K562 (cell line): ENCODE results near the gene AGPAT4. TPM values are rescaled to one million over a fixed set of nuclear protein-coding genes. Genes with fewer than 3 reads are reported as not detected.

Experiments used
- ATAC-seq: fragments of 200-7000 bp; cut with Tn5 transposase; 3 replicates; pipeline ENCODE4 v1.9.1; 2020; ENCODE audit warnings: moderate library complexity
- BruUV-seq: library from RNA; stranded (reverse); fragments of 400-500 nt; replicated peaks from 2 replicates; lab custom pipeline; 2021; lab: Mats Ljungman, UMichigan
- CTCF ChIA-PET: fragments of 300-600 bp; formaldehyde crosslinking; extraction: SDS; loops from one replicate; lab custom pipeline; 2021; ENCODE audit warnings: low intra/inter-chr PET ratio; lab: Yijun Ruan, JAX
- POLR2A ChIA-PET: fragments of 300-600, 350-650 bp; sonication (Branson Sonifier 250); formaldehyde crosslinking; extraction: SDS; loops from one replicate; lab custom pipeline; 2021; ENCODE audit warnings: antibody characterized with exemption, inconsistent platforms; lab: Yijun Ruan, JAX
- DNase-seq, 4 experiments: peaks; one replicate each; pipeline versions ENCODE4 v3.0.0 to v3.0.0-alpha.2; 2011 to 2018; ENCODE audit warnings: low spot score in 3 of 4, mixed read lengths in 3 of 4; ENCODE audit errors: extremely low read depth in 1 of 4
- FAIRE-seq: peaks from 2 replicates; lab custom pipeline; 2011; peaks lifted over from hg19 to GRCh38; lab: Jason Lieb, UNC
- H2AFZ ChIP-seq: 2 replicates; pipeline ENCODE4 v1.6.0; 2011; ENCODE audit warnings: low read depth, low read length, control low read depth, inconsistent platforms
- H3K27ac ChIP-seq: fragments of 200-600 bp; 3 replicates; pipeline ENCODE4 v1.8.0; 2011; ENCODE audit warnings: low read depth, mild to moderate bottlenecking, control low read depth, inconsistent platforms, low read length, moderate library complexity, mixed read lengths; ENCODE audit errors: extremely low read depth
- H3K27me3 ChIP-seq, 2 experiments: fragments of 300-600 bp in 1 of 2; 2 replicates in 1 of 2; 3 replicates in 1 of 2; pipeline versions ENCODE4 v1.6.0 to v1.8.0; 2011; ENCODE audit warnings: inconsistent platforms in 2 of 2, low read length in 2 of 2, mild to moderate bottlenecking in 1 of 2, mixed read lengths in 1 of 2, moderate library complexity in 1 of 2; ENCODE audit not compliant: control insufficient read depth in 2 of 2, insufficient read depth in 2 of 2
- H3K36me3 ChIP-seq: fragments of 300-600 bp; 3 replicates; pipeline ENCODE4 v1.8.0; 2011; ENCODE audit warnings: mild to moderate bottlenecking, low read length, inconsistent platforms; ENCODE audit not compliant: control insufficient read depth, insufficient read depth
- H3K4me1 ChIP-seq, 2 experiments: fragments of 200-600 bp in 1 of 2; replicated peaks in 1 of 2; 2 replicates in 1 of 2; 3 replicates in 1 of 2; pipeline versions ENCODE4 v1.5.1 to v1.8.0; 2011; ENCODE audit warnings: inconsistent platforms in 2 of 2, low read length in 2 of 2, mild to moderate bottlenecking in 1 of 2, mixed read lengths in 1 of 2, moderate library complexity in 1 of 2; ENCODE audit not compliant: control insufficient read depth in 2 of 2, insufficient read depth in 2 of 2
- H3K4me2 ChIP-seq: 2 replicates; pipeline ENCODE4 v1.6.1; 2011; ENCODE audit warnings: low read length, control low read depth, inconsistent platforms, mixed read lengths; ENCODE audit not compliant: insufficient read depth
- H3K4me3 ChIP-seq: fragments of 200-600 bp; sonication (generic), shearing (Covaris generic); 2 replicates; pipeline ENCODE4 v1.5.1; 2016; ENCODE audit warnings: control low read depth, inconsistent platforms
- H3K79me2 ChIP-seq: fragments of 200-600 bp; 3 replicates; pipeline ENCODE4 v1.8.0; 2011; ENCODE audit warnings: low read length, inconsistent platforms; ENCODE audit not compliant: control insufficient read depth, insufficient read depth
- H3K9ac ChIP-seq, 2 experiments: 2 replicates each; pipeline versions ENCODE4 v1.6.0 to v1.6.1; 2011; ENCODE audit warnings: low read depth in 2 of 2, low read length in 2 of 2, control low read depth in 1 of 2, inconsistent platforms in 1 of 2, mild to moderate bottlenecking in 1 of 2, mixed read lengths in 1 of 2; ENCODE audit not compliant: insufficient read depth in 1 of 2
- H3K9me1 ChIP-seq: one replicate; pipeline ENCODE4 v1.6.0; 2011; ENCODE audit warnings: inconsistent platforms, mild to moderate bottlenecking, low read length, moderate library complexity; ENCODE audit not compliant: control insufficient read depth, insufficient read depth
- H3K9me3 ChIP-seq: replicated peaks from 2 replicates; pipeline ENCODE4 v1.5.1; 2011; ENCODE audit warnings: low read depth, low read length, inconsistent platforms; ENCODE audit not compliant: control insufficient read depth, insufficient read depth
- H4K20me1 ChIP-seq: replicated peaks from 2 replicates; pipeline ENCODE4 v1.6.1; 2011; ENCODE audit warnings: low read length, inconsistent platforms, mixed read lengths; ENCODE audit not compliant: control insufficient read depth, insufficient read depth
- E2F1 ChIP-seq: sonication (generic); formaldehyde crosslinking; IDR thresholded peaks from 2 replicates; pipeline ENCODE4 v1.8.1; 2023; ENCODE audit warnings: mild to moderate bottlenecking, missing genetic modification reagents, moderate library complexity
- ILF3 ChIP-seq: fragments of 450-650 bp; IDR thresholded peaks from 2 replicates; pipeline ENCODE4 v1.6.1; 2018; ENCODE audit warnings: antibody characterized with exemption, mild to moderate bottlenecking, moderate library complexity, borderline replicate concordance
- MAX ChIP-seq: sonication (generic); formaldehyde crosslinking; IDR thresholded peaks from 2 replicates; pipeline ENCODE4 v1.9.0; 2022; ENCODE audit warnings: mild to moderate bottlenecking, missing genetic modification reagents
- MGA ChIP-seq: fragments of 450-650 bp; IDR thresholded peaks from 2 replicates; pipeline ENCODE4 v1.6.1; 2016; ENCODE audit warnings: mild to moderate bottlenecking, moderate library complexity
- NBN ChIP-seq: fragments of 450-650 bp; IDR thresholded peaks from 2 replicates; pipeline ENCODE4 v1.6.1; 2016; ENCODE audit warnings: low read depth, mild to moderate bottlenecking
- PHF21A ChIP-seq: fragments of 450-650 bp; IDR thresholded peaks from 2 replicates; pipeline ENCODE4 v1.6.1; 2017; ENCODE audit warnings: low read depth, borderline replicate concordance
- YY1 ChIP-seq, 3 experiments: IDR thresholded peaks; 2 replicates each; pipeline ENCODE4 v1.6.1; 2011; ENCODE audit warnings: low read length in 2 of 3, mild to moderate bottlenecking in 2 of 3, moderate library complexity in 2 of 3, borderline replicate concordance in 1 of 3, control low read depth in 1 of 3, low read depth in 1 of 3; ENCODE audit not compliant: insufficient read depth in 3 of 3, insufficient replicate concordance in 2 of 3, control insufficient read depth in 1 of 3, insufficient read length in 1 of 3; ENCODE audit errors: extremely low read depth in 1 of 3
- WGBS: fragments of 100-300 bp; shearing (Covaris generic); methylation state at CpG from one replicate; pipeline ENCODE4 v1.1.6; 2016; ENCODE audit warnings: low coverage, mixed read lengths; ENCODE audit not compliant: insufficient coverage; ENCODE audit errors: missing lambda C conversion rate; 5-methylcytosine and 5-hydroxymethylcytosine counted together
- in situ Hi-C: fragments of 300-500 bp; cut with MboI; formaldehyde crosslinking; loops from 4 replicates; pipeline ENCODE4 v1.15.0; 2018; ENCODE audit warnings: inconsistent platforms, mixed read lengths
- intact Hi-C: fragments of 100-400 bp; cut with micrococcal nuclease; formaldehyde crosslinking; loops from 2 replicates; pipeline ENCODE4 v1.14.2; 2022
- polyA plus RNA-seq, 8 experiments: library from polyadenylated mRNA; depleted of rRNA in 4 of 8; stranded (reverse) in 5 of 8; unstranded in 3 of 8; fragments of >200 nt; fragmentation: Nextera tagmentation in 2 of 8; fragmentation: Illumina TruSeq in 1 of 8; extraction: Ambion mirVana in 2 of 8; extraction: Trizol in 1 of 8; gene quantifications; 2 replicates each; pipeline versions ENCODE4 v1.2.1 to v1.2.3, GENCODE V29; 2011 to 2014; ENCODE audit warnings: inconsistent platforms in 1 of 8, missing spikeins in 1 of 8
- total RNA-seq, 7 experiments: library from RNA; depleted of rRNA in 6 of 7; stranded (reverse); fragments of >200 nt in 6 of 7; fragmentation: Illumina TruSeq in 2 of 7; extraction: Trizol in 2 of 7; gene quantifications; 2 replicates each; pipeline versions ENCODE4 v1.2.1 to v1.2.3, GENCODE V29; 2011 to 2021; ENCODE audit warnings: low replicate concordance in 1 of 7

Gene AGPAT4
- total and polyA plus RNA-seq, 9 of the 15 experiments (the other 6 are each of a cell fraction or from before 2014, with no cell fraction given): 2.2 to 15.0 (median 5.7) TPM

- no TSS peak for BruUV-seq
- FAIRE-seq (no peak), DNase-seq (peak in 1 of 4 experiments; percentile 30), ATAC-seq (peak; percentile 63)
- CTCF ChIA-PET: no interaction called here
- POLR2A ChIA-PET: interaction anchor here (0.6 kb wide), 1 partner anchor 1997 kb away, joined by 5 read pairs; no protein-coding TSS in a partner anchor
- Histone ChIP-seq H2AFZ (0 out of 2 replicates have a peak overlapping the region, but pooled peaks have one; percentile 0), H3K4me1 (peaks cover 0 to 10% of the 10 kb centered on the region in 2 experiments; a peak in 1 of 5 replicates), H3K9me3 (no peaks in the 10 kb centered on the region), H3K27me3 (no peaks in the 10 kb centered on the region), H3K79me2 (peaks cover 11% of the 10 kb centered on the region; the same call in 2 of the 3 replicates), H3K27ac (no peak overlapping the region), H3K4me2 (no peak overlapping the region), H3K4me3 (no peak overlapping the region), H3K36me3 (peaks cover 20% of the 10 kb centered on the region; the same call in 2 of the 3 replicates), H3K9ac (no peak overlapping the region), H3K9me1 (no peaks in the 10 kb centered on the region), H4K20me1 (no peaks in the 10 kb centered on the region)
- intact Hi-C loops (no loop called here), in situ Hi-C loops (no loop called here)
- WGBS: 73% methylated on average over 10 of the region's 10 CpGs
- TF ChIP-seq MGA (peak; percentile 48; the same call in 1 of the 2 replicates), NBN (no peak), YY1 (IDR thresholded peaks at IDR 0.05; ENCODE audit: borderline replicate concordance in 1 of 3, control insufficient read depth in 1 of 3, extremely low read depth in 1 of 3, insufficient read depth in 3 of 3, insufficient read length in 1 of 3, insufficient replicate concordance in 2 of 3, low read depth in 1 of 3, low read length in 2 of 3) (peak in 2 of 3 experiments; percentile 30 to 79), PHF21A (no peak), ILF3 (no peak), E2F1 (CRISPR knock-in tag) (no peak), MAX (peak; percentile 52; the same call in 1 of the 2 replicates)
Measured at GRCh38 chr6:161308075-161308655, 34.3 kb upstream of the AGPAT4 start.
